HEK293 (cell line): ENCODE results near the gene DHRS2.

Experiments
- CTCF ChIA-PET: fragments of 350-600 bp; formaldehyde crosslinking; extraction: SDS; loops from one replicate; lab custom pipeline; 2021; ENCODE audit warnings: antibody characterized with exemption; lab: Yijun Ruan, JAX
- POLR2A ChIA-PET: fragments of 300-600 bp; formaldehyde crosslinking; extraction: SDS; loops from one replicate; lab custom pipeline; 2020; ENCODE audit warnings: antibody characterized with exemption, inconsistent platforms; lab: Yijun Ruan, JAX
- H3K27ac ChIP-seq: fragments of 200-500 bp; sonication (Bioruptor generic); 2 replicates; pipeline ENCODE4 v1.5.1; 2014; ENCODE audit warnings: low read depth, low read length, control low read depth, inconsistent platforms; ENCODE audit errors: extremely low read depth
- H3K36me3 ChIP-seq, 2 experiments: fragments of 200-500 bp in 1 of 2; sonication (Bioruptor generic) in 1 of 2; 1 replicate in 1 of 2; 2 replicates in 1 of 2; pipeline ENCODE4 v1.5.1; 2014 to 2017; ENCODE audit warnings: inconsistent platforms in 2 of 2, low read length in 2 of 2; ENCODE audit not compliant: control insufficient read depth in 2 of 2, insufficient read depth in 1 of 2
- H3K4me1 ChIP-seq: fragments of 200-500 bp; sonication (Bioruptor generic); 2 replicates; pipeline ENCODE4 v1.5.1; 2014; ENCODE audit warnings: mild to moderate bottlenecking, low read length, inconsistent platforms; ENCODE audit not compliant: control insufficient read depth, insufficient read depth
- H3K4me3 ChIP-seq: 2 replicates; pipeline ENCODE4 v1.5.1; 2011; ENCODE audit warnings: low read depth, mild to moderate bottlenecking, control low read depth, low read length, moderate library complexity
- H3K9me3 ChIP-seq: fragments of 200-500 bp; sonication (Bioruptor generic); 2 replicates; pipeline ENCODE4 v1.5.1; 2014; ENCODE audit warnings: low read depth, low read length, inconsistent platforms; ENCODE audit not compliant: control insufficient read depth, insufficient read depth
- FEZF1 ChIP-seq: fragments of 450-650 bp; formaldehyde crosslinking; IDR thresholded peaks from 2 replicates; pipeline ENCODE4 v1.5.1; 2016; ENCODE audit warnings: missing biosample characterization, missing genetic modification characterization
- KLF9 ChIP-seq: fragments of 450-650 bp; formaldehyde crosslinking; IDR thresholded peaks from 2 replicates; pipeline ENCODE4 v1.5.1; 2016; ENCODE audit warnings: missing biosample characterization, missing genetic modification characterization, low read depth
- ZBTB48 ChIP-seq: fragments of 450-650 bp; formaldehyde crosslinking; IDR thresholded peaks from 2 replicates; pipeline ENCODE4 v1.5.1; 2016; ENCODE audit warnings: missing biosample characterization, missing genetic modification characterization
- ZFHX2 ChIP-seq: fragments of 450-650 bp; formaldehyde crosslinking; conservative IDR thresholded peaks from 2 replicates; pipeline ENCODE4 v1.5.1; 2016; ENCODE audit warnings: missing biosample characterization, missing genetic modification characterization
- ZNF114 ChIP-seq: fragments of 450-650 bp; formaldehyde crosslinking; IDR thresholded peaks from 2 replicates; pipeline ENCODE4 v1.5.0; 2017; ENCODE audit warnings: missing biosample characterization, missing genetic modification characterization
- ZNF121 ChIP-seq: fragments of 450-650 bp; formaldehyde crosslinking; IDR thresholded peaks from 2 replicates; pipeline ENCODE4 v1.5.1; 2016; ENCODE audit warnings: missing biosample characterization, missing genetic modification characterization
- ZNF133 ChIP-seq: fragments of 450-650 bp; formaldehyde crosslinking; IDR thresholded peaks from 2 replicates; pipeline ENCODE4 v1.5.1; 2016; ENCODE audit warnings: missing biosample characterization, missing genetic modification characterization
- ZNF174 ChIP-seq: fragments of 450-650 bp; formaldehyde crosslinking; IDR thresholded peaks from 2 replicates; pipeline ENCODE4 v1.5.0; 2017; ENCODE audit warnings: missing biosample characterization, mild to moderate bottlenecking, missing genetic modification characterization
- ZNF184 ChIP-seq: fragments of 450-650 bp; IDR thresholded peaks from 2 replicates; pipeline ENCODE4 v1.5.1; 2018; ENCODE audit warnings: missing biosample characterization, mild to moderate bottlenecking, missing genetic modification characterization
- ZNF626 ChIP-seq: fragments of 450-650 bp; sonication (Bioruptor Pico); formaldehyde crosslinking; IDR thresholded peaks from 2 replicates; pipeline ENCODE4 v1.5.1; 2018; ENCODE audit warnings: missing biosample characterization, missing genetic modification characterization, inconsistent platforms
- ZNF629 ChIP-seq: fragments of 450-650 bp; formaldehyde crosslinking; IDR thresholded peaks from 2 replicates; pipeline ENCODE4 v1.5.1; 2017; ENCODE audit warnings: missing biosample characterization, missing genetic modification characterization
- ZNF654 ChIP-seq: fragments of 450-650 bp; formaldehyde crosslinking; IDR thresholded peaks from 2 replicates; pipeline ENCODE4 v1.5.1; 2016; ENCODE audit warnings: low read depth, missing biosample characterization, missing genetic modification characterization
- ZSCAN16 ChIP-seq: fragments of 450-650 bp; formaldehyde crosslinking; IDR thresholded peaks from 2 replicates; pipeline ENCODE4 v1.5.1; 2016; ENCODE audit warnings: missing biosample characterization, missing genetic modification characterization
- TF ChIP-seq, protein P1 (sequence below): IDR thresholded peaks from 2 replicates; pipeline ENCODE4 v1.6.1; 2011; ENCODE audit warnings: mild to moderate bottlenecking, low read depth, low read length, borderline replicate concordance
- TF ChIP-seq, protein P2 (sequence below): fragments of 450-650 bp; formaldehyde crosslinking; IDR thresholded peaks from 2 replicates; pipeline ENCODE4 v1.5.1; 2016; ENCODE audit warnings: missing biosample characterization, missing genetic modification characterization
- TF ChIP-seq, protein P3 (sequence below): fragments of 450-650 bp; formaldehyde crosslinking; IDR thresholded peaks from 2 replicates; pipeline ENCODE4 v1.5.1; 2017; ENCODE audit warnings: missing biosample characterization, missing genetic modification characterization
- TF ChIP-seq, protein P4 (sequence below): fragments of 450-650 bp; formaldehyde crosslinking; conservative IDR thresholded peaks from 2 replicates; pipeline ENCODE4 v1.5.1; 2016; ENCODE audit warnings: low read depth, missing biosample characterization, missing genetic modification characterization
- TF ChIP-seq, protein P5 (sequence below): fragments of 450-650 bp; formaldehyde crosslinking; IDR thresholded peaks from 2 replicates; pipeline ENCODE4 v1.5.1; 2016; ENCODE audit warnings: missing biosample characterization, missing genetic modification characterization
- TF ChIP-seq, protein P6 (sequence below): fragments of 450-650 bp; formaldehyde crosslinking; IDR thresholded peaks from 2 replicates; pipeline ENCODE4 v1.5.1; 2016; ENCODE audit warnings: missing biosample characterization, missing genetic modification characterization

The DHRS2 gene

DNA sequence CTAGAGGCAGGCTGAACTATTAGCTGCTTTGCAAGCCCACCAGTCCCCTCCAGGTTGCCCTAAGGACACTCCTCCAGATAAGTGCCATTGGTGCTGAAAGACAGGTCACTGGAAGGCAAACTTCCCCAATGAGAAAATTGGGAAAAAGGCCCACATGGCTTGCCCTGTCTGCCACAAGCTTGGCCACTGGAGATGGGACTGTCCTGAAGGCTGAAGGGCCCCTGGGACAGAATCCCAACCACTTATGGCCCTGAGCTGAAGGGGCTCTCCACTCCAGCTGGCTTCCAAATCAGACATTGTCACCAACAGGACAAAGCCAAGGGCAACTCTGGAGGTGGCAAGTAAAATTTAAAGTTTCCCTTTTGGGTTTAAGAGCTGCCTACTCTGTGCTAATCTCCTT, 12.2 kb upstream of the DHRS2 start:
- H3K4me3 ChIP-seq = no peak overlapping the region
- CTCF ChIA-PET = no interaction called here
- H3K9me3 ChIP-seq = no peaks in the 10 kb centered on the region
- no peak overlapping the region for H3K27ac ChIP-seq
- H3K36me3 ChIP-seq = no peaks in the 10 kb centered on the region
- H3K4me1 ChIP-seq = no peaks in the 10 kb centered on the region
- POLR2A ChIA-PET = no interaction called here
- TF ChIP-seq ZNF133 (no peak), ZNF174 (no peak), KLF9 (tag by site-specific recombination) (no peak), ZBTB48 (tag by site-specific recombination) (no peak), ZNF654 (tag by site-specific recombination) (no peak), ZFHX2 (tag by site-specific recombination) (no peak), ZNF114 (tag by site-specific recombination) (no peak), ZNF121 (tag by site-specific recombination) (no peak), ZNF629 (no peak)
- TF ChIP-seq, protein P1, sequence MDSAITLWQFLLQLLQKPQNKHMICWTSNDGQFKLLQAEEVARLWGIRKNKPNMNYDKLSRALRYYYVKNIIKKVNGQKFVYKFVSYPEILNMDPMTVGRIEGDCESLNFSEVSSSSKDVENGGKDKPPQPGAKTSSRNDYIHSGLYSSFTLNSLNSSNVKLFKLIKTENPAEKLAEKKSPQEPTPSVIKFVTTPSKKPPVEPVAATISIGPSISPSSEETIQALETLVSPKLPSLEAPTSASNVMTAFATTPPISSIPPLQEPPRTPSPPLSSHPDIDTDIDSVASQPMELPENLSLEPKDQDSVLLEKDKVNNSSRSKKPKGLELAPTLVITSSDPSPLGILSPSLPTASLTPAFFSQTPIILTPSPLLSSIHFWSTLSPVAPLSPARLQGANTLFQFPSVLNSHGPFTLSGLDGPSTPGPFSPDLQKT = no peak
- TF ChIP-seq, protein P2, sequence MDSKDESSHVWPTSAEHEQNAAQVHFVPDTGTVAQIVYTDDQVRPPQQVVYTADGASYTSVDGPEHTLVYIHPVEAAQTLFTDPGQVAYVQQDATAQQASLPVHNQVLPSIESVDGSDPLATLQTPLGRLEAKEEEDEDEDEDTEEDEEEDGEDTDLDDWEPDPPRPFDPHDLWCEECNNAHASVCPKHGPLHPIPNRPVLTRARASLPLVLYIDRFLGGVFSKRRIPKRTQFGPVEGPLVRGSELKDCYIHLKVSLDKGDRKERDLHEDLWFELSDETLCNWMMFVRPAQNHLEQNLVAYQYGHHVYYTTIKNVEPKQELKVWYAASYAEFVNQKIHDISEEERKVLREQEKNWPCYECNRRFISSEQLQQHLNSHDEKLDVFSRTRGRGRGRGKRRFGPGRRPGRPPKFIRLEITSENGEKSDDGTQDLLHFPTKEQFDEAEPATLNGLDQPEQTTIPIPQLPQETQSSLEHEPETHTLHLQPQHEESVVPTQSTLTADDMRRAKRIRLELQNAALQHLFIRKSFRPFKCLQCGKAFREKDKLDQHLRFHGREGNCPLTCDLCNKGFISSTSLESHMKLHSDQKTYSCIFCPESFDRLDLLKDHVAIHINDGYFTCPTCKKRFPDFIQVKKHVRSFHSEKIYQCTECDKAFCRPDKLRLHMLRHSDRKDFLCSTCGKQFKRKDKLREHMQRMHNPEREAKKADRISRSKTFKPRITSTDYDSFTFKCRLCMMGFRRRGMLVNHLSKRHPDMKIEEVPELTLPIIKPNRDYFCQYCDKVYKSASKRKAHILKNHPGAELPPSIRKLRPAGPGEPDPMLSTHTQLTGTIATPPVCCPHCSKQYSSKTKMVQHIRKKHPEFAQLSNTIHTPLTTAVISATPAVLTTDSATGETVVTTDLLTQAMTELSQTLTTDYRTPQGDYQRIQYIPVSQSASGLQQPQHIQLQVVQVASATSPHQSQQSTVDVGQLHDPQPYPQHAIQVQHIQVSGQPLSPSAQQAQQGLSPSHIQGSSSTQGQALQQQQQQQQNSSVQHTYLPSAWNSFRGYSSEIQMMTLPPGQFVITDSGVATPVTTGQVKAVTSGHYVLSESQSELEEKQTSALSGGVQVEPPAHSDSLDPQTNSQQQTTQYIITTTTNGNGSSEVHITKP (tag by site-specific recombination) = no peak
- TF ChIP-seq, protein P3, sequence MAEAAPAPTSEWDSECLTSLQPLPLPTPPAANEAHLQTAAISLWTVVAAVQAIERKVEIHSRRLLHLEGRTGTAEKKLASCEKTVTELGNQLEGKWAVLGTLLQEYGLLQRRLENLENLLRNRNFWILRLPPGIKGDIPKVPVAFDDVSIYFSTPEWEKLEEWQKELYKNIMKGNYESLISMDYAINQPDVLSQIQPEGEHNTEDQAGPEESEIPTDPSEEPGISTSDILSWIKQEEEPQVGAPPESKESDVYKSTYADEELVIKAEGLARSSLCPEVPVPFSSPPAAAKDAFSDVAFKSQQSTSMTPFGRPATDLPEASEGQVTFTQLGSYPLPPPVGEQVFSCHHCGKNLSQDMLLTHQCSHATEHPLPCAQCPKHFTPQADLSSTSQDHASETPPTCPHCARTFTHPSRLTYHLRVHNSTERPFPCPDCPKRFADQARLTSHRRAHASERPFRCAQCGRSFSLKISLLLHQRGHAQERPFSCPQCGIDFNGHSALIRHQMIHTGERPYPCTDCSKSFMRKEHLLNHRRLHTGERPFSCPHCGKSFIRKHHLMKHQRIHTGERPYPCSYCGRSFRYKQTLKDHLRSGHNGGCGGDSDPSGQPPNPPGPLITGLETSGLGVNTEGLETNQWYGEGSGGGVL (tag by site-specific recombination) = no peak

DNA sequence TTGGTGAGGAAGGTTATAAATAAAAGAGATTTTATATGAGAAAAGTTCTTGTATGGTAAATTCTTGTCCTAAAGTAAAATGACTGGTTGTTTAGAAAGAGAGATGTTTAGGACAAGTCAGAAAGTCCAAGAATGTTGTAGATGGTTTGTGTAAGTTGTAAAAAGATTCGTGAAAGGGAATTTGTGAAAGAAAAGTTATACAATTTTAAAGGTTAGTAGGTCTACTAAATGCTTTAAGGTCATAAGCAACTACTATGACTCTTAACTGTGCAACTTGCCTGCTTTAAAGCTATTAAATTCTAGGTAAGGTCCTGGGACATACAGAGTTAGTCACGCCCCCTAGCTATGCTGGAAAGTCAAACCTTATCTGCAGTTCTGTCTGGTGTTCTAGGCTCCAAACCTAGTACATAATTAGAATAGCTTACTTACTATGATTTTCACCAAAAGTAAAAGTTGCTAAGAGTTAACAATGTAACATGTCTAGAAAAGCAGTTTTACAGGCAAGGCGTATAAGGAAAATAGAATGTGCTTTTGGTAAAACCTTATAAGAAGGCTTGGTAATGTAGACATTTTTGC, 11.2 kb upstream of the DHRS2 start:
- no peaks in the 10 kb centered on the region for H3K9me3 ChIP-seq
- no peak overlapping the region for H3K27ac ChIP-seq
- CTCF ChIA-PET = interaction anchor here (0.6 to 1.1 kb wide), 3 partner anchors 54 to 683 kb away, joined by 3 read pairs; partner anchors contain the start of gene CIDEB
- TF ChIP-seq, protein P4, sequence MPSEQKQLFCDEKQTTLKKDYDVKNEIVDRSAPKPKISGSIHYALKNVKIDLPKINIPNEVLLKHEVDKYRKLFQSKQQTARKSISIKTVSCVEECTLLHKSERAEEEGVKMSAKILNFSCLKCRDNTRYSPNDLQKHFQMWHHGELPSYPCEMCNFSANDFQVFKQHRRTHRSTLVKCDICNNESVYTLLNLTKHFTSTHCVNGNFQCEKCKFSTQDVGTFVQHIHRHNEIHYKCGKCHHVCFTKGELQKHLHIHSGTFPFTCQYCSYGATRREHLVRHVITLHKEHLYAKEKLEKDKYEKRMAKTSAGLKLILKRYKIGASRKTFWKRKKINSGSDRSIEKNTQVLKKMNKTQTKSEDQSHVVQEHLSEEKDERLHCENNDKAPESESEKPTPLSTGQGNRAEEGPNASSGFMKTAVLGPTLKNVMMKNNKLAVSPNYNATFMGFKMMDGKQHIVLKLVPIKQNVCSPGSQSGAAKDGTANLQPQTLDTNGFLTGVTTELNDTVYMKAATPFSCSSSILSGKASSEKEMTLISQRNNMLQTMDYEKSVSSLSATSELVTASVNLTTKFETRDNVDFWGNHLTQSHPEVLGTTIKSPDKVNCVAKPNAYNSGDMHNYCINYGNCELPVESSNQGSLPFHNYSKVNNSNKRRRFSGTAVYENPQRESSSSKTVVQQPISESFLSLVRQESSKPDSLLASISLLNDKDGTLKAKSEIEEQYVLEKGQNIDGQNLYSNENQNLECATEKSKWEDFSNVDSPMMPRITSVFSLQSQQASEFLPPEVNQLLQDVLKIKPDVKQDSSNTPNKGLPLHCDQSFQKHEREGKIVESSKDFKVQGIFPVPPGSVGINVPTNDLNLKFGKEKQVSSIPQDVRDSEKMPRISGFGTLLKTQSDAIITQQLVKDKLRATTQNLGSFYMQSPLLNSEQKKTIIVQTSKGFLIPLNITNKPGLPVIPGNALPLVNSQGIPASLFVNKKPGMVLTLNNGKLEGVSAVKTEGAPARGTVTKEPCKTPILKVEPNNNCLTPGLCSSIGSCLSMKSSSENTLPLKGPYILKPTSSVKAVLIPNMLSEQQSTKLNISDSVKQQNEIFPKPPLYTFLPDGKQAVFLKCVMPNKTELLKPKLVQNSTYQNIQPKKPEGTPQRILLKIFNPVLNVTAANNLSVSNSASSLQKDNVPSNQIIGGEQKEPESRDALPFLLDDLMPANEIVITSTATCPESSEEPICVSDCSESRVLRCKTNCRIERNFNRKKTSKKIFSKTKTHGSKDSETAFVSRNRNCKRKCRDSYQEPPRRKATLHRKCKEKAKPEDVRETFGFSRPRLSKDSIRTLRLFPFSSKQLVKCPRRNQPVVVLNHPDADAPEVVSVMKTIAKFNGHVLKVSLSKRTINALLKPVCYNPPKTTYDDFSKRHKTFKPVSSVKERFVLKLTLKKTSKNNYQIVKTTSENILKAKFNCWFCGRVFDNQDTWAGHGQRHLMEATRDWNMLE (tag by site-specific recombination) = peak; percentile 52
- 0 out of 2 replicates have a peak, but pooled peaks have one; percentile 21 for TF ChIP-seq ZNF184 (tag by site-specific recombination)
- TF ChIP-seq FEZF1 (tag by site-specific recombination) = no peak
- TF ChIP-seq, protein P5, sequence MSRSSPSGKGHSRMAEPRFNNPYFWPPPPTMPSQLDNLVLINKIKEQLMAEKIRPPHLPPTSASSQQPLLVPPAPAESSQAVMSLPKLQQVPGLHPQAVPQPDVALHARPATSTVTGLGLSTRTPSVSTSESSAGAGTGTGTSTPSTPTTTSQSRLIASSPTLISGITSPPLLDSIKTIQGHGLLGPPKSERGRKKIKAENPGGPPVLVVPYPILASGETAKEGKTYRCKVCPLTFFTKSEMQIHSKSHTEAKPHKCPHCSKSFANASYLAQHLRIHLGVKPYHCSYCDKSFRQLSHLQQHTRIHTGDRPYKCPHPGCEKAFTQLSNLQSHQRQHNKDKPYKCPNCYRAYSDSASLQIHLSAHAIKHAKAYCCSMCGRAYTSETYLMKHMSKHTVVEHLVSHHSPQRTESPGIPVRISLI (tag by site-specific recombination) = no peak
- TF ChIP-seq ZSCAN16 = no peak
- peak; percentile 72; the same call in 1 of the 2 replicates for TF ChIP-seq ZNF626 (tag by site-specific recombination)
- TF ChIP-seq, protein P6, sequence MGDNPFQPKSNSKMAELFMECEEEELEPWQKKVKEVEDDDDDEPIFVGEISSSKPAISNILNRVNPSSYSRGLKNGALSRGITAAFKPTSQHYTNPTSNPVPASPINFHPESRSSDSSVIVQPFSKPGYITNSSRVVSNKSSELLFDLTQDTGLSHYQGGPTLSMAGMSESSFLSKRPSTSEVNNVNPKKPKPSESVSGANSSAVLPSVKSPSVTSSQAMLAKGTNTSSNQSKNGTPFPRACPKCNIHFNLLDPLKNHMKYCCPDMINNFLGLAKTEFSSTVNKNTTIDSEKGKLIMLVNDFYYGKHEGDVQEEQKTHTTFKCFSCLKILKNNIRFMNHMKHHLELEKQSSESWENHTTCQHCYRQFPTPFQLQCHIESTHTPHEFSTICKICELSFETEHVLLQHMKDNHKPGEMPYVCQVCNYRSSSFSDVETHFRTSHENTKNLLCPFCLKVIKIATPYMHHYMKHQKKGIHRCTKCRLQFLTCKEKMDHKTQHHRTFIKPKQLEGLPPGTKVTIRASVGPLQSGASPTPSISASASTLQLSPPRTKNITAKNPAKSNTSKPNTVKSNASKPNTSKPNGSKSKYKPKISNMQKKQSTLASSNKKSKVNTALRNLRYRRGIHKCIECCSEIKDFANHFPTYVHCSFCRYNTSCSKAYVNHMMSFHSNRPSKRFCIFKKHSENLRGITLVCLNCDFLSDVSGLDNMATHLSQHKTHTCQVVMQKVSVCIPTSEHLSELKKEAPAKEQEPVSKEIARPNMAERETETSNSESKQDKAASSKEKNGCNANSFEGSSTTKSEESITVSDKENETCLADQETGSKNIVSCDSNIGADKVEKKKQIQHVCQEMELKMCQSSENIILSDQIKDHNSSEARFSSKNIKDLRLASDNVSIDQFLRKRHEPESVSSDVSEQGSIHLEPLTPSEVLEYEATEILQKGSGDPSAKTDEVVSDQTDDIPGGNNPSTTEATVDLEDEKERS (tag by site-specific recombination) = peak; percentile 78; the same call in 1 of the 2 replicates

More for the DNA sequence above, 11.2 kb upstream of the DHRS2 start:
- Histone ChIP-seq H3K36me3 (no peaks in the 10 kb centered on the region), H3K4me3 (no peak overlapping the region), H3K4me1 (no peaks in the 10 kb centered on the region)
- POLR2A ChIA-PET = no interaction called here
